ENCODE data around the gene BCO2. TPM values are rescaled to one million over a fixed set of nuclear protein-coding genes. Genes with fewer than 3 reads are reported as not detected.
A peak's percentile ranks its signal among the peaks of the same experiment; 100 is the strongest.

Gene BCO2
- total and polyA plus RNA-seq, 12 donors: 26.0 to 139 (median 49.5) TPM

- Histone ChIP-seq H3K36me3 (replicated peaks in 1 of 2) (peaks cover 0 to 3% of the 10 kb centered on the region in 2 donors), H3K4me3 (no peak overlapping the region), H3K27ac (no peak overlapping the region), H3K27me3 (no peaks in the 10 kb centered on the region), H3K4me1 (replicated peaks in 1 of 2) (no peaks in the 10 kb centered on the region), H3K9me3 (replicated peaks in 1 of 3) (no peaks in the 10 kb centered on the region)
- intact Hi-C loops (cut with DNase I): no loop called here
- no peak for TF ChIP-seq POLR2A (IDR thresholded peaks at IDR 0.05)
- TF ChIP-seq, protein P1, sequence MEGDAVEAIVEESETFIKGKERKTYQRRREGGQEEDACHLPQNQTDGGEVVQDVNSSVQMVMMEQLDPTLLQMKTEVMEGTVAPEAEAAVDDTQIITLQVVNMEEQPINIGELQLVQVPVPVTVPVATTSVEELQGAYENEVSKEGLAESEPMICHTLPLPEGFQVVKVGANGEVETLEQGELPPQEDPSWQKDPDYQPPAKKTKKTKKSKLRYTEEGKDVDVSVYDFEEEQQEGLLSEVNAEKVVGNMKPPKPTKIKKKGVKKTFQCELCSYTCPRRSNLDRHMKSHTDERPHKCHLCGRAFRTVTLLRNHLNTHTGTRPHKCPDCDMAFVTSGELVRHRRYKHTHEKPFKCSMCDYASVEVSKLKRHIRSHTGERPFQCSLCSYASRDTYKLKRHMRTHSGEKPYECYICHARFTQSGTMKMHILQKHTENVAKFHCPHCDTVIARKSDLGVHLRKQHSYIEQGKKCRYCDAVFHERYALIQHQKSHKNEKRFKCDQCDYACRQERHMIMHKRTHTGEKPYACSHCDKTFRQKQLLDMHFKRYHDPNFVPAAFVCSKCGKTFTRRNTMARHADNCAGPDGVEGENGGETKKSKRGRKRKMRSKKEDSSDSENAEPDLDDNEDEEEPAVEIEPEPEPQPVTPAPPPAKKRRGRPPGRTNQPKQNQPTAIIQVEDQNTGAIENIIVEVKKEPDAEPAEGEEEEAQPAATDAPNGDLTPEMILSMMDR (IDR thresholded peaks at IDR 0.05): no peak
- WGBS, 4 donors: 90 to 98% (median 95%) methylated on average over 19 to 23 of the region's 23 CpGs
- no peak for DNase-seq
Observed at GRCh38 chr11:112206071-112206470, 30.8 kb downstream of the BCO2 start.

DNA sequence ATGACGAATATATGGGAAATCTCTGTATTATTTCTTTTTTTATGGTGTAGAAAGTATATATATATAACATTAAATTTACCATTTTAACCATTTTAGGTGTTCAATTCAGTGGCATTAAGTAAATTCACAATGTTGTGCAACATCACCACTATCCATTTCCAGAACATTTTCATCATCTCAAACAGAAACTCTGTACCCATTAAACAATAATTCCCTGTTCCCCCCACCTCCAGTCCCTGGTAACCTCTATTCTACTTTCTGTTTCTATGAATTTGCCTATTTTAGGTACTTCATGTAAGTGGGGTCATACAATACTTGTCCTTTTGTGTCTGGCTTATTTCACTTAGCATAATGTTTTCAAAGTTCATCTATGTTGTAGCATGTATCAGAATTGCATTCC lies 35.6 kb downstream of the BCO2 start:
- whole genome bisulfite sequencing, 4 donors: 72 to 87% (median 82%) methylated on average over 1 of the region's 1 CpG
- H3K36me3 ChIP-seq (replicated peaks in 1 of 2): no peaks in the 10 kb centered on the region
- peaks cover 0 to 18% of the 10 kb centered on the region in 2 donors for H3K4me1 ChIP-seq (replicated peaks in 1 of 2)
- H3K4me3 ChIP-seq: no peak overlapping the region
- no peak overlapping the region for H3K27ac ChIP-seq
- H3K9me3 ChIP-seq (replicated peaks in 1 of 3): no peaks in the 10 kb centered on the region
- intact Hi-C loops (cut with DNase I): no loop called here
- no peaks in the 10 kb centered on the region for H3K27me3 ChIP-seq
- no peak for DNase-seq
- TF ChIP-seq, protein P1 (IDR thresholded peaks at IDR 0.05): no peak
- no peak for TF ChIP-seq POLR2A (IDR thresholded peaks at IDR 0.05)

- Histone ChIP-seq H3K27ac (no peak overlapping the region), H3K9me3 (replicated peaks in 1 of 3) (no peaks in the 10 kb centered on the region), H3K4me3 (no peak overlapping the region), H3K36me3 (replicated peaks in 1 of 2) (no peaks in the 10 kb centered on the region), H3K27me3 (no peaks in the 10 kb centered on the region), H3K4me1 (replicated peaks in 1 of 2) (peaks cover 0 to 18% of the 10 kb centered on the region in 2 donors)
- no peak for DNase-seq
- TF ChIP-seq POLR2A (IDR thresholded peaks at IDR 0.05): no peak
- TF ChIP-seq, protein P1 (IDR thresholded peaks at IDR 0.05): no peak
- WGBS, 4 donors: 64 to 70% (median 67%) methylated on average over 2 of the region's 2 CpGs
- intact Hi-C loops (cut with DNase I): no loop called here
Observed at GRCh38 chr11:112211536-112211935, 36.2 kb downstream of the BCO2 start.

DNA sequence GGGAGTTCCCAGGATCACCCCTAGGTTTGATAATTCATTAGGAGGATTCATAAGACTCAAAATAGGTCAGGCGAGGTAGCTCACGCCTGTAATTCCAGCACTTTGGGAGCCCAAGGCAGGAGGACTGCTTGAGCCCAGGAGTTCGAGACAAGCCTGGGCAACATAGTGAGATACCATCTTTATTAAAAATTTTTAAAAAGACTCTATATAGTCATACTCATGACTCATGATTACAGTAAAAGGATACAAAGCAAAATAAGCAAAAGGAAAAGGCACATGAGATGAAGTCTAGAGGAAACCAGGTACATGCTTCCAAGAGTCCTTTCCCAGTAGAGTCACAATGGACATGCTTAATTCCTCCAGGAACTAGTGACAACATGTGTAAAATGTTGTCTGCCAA lies 37.0 kb downstream of the BCO2 start:
- Histone ChIP-seq H3K4me3 (no peak overlapping the region), H3K36me3 (replicated peaks in 1 of 2) (no peaks in the 10 kb centered on the region), H3K27me3 (no peaks in the 10 kb centered on the region), H3K27ac (peak overlapping the region in 2 of 5 donors; percentile 58 to 76), H3K4me1 (replicated peaks in 1 of 2) (peaks cover 0 to 18% of the 10 kb centered on the region in 2 donors), H3K9me3 (replicated peaks in 1 of 3) (no peaks in the 10 kb centered on the region)
- DNase-seq: no peak
- intact Hi-C loops (cut with DNase I): no loop called here
- WGBS, 4 donors: 61 to 96% (median 89%) methylated on average over 3 of the region's 3 CpGs
- no peak for TF ChIP-seq POLR2A (IDR thresholded peaks at IDR 0.05)
- TF ChIP-seq, protein P1 (IDR thresholded peaks at IDR 0.05): no peak

All from adrenal gland (tissue), 12 donors.